Kidney epithelial cell (primary cell): ENCODE results near the gene COPG2. TPM values are rescaled to one million over a fixed set of nuclear protein-coding genes. Genes with fewer than 3 reads are reported as not detected.

Experiments
- DNase-seq: peaks from one replicate; pipeline ENCODE4 v3.0.0-alpha.2; 2010; ENCODE audit warnings: low read depth
- H3K27me3 ChIP-seq: 2 replicates; pipeline ENCODE4 v1.6.0; 2011; ENCODE audit warnings: low read length; ENCODE audit not compliant: control insufficient read depth, insufficient read depth
- H3K36me3 ChIP-seq: 2 replicates; pipeline ENCODE4 v1.5.1; 2011; ENCODE audit warnings: low read length; ENCODE audit not compliant: control insufficient read depth, insufficient read depth
- H3K4me3 ChIP-seq: 2 replicates; pipeline ENCODE4 v1.5.1; 2011; ENCODE audit warnings: low read depth, mild to moderate bottlenecking, control low read depth, low read length
- CTCF ChIP-seq: IDR thresholded peaks from 2 replicates; pipeline ENCODE4 v1.5.1; 2011; ENCODE audit warnings: mild to moderate bottlenecking, moderate library complexity, low read length, control low read depth, inconsistent platforms; ENCODE audit not compliant: insufficient read depth, poor library complexity, severe bottlenecking
- total RNA-seq: library from RNA; depleted of rRNA; stranded (reverse); fragments of >200 nt; gene quantifications from 2 replicates; pipeline ENCODE4 v1.2.3, GENCODE V29; 2015

COPG2 gene
- total RNA-seq, 1 donor from 2014 or later = 37.9 TPM

GRCh38 chr7:130458257-130458656 lies 210.3 kb downstream of the COPG2 start:
- no peak for TF ChIP-seq CTCF

More at GRCh38 chr7:130458257-130458656, 210.3 kb downstream of the COPG2 start:
- no peaks in the 10 kb centered on the region for H3K36me3 ChIP-seq
- H3K27me3 ChIP-seq = no peaks in the 10 kb centered on the region
- no peak overlapping the region for H3K4me3 ChIP-seq
- DNase-seq = no peak

Other genes with a start within 250 kb of the COPG2 start
- 12.9 and 27.8 TPM in 2 replicates for gene CEP41, start 227.7 kb downstream of the COPG2 start, total RNA-seq
- gene MEST, start 176.7 kb downstream of the COPG2 start, total RNA-seq = 14.2 and 15.2 TPM in 2 replicates
- gene TSGA13, start 17.8 kb upstream of the COPG2 start, total RNA-seq = not detected in 2 replicates
- 0.07 TPM in 1 of 2 replicates, not detected in the other for gene KLF14, start 65.5 kb upstream of the COPG2 start, total RNA-seq